Neural progenitor cell (in vitro differentiated cells): ENCODE measurements around the gene EFCAB8. TPM values are rescaled to one million over a fixed set of nuclear protein-coding genes. Genes with fewer than 3 reads are reported as not detected.

Experiments used
- DNase-seq: peaks from one replicate; pipeline ENCODE4 v3.0.0-alpha.2; 2016; ENCODE audit warnings: low spot score
- H2AFZ ChIP-seq: fragments of 200-600 bp; sonication (generic); replicated peaks from 2 replicates; pipeline ENCODE4 v1.6.1; 2016; ENCODE audit warnings: antibody characterized with exemption
- H3F3A ChIP-seq: fragments of 200-600 bp; sonication (generic); 2 replicates; pipeline ENCODE4 v1.6.1; 2016; ENCODE audit warnings: antibody characterized with exemption, low read depth
- H3K27ac ChIP-seq: fragments of 200-600 bp; sonication (generic); 2 replicates; pipeline ENCODE4 v1.5.1; 2016; ENCODE audit warnings: mild to moderate bottlenecking
- H3K27me3 ChIP-seq: fragments of 200-600 bp; sonication (generic); 2 replicates; pipeline ENCODE4 v1.6.1; 2016; ENCODE audit warnings: mild to moderate bottlenecking, moderate library complexity
- H3K36me3 ChIP-seq: fragments of 200-600 bp; sonication (generic); 2 replicates; pipeline ENCODE4 v1.5.1; 2016
- H3K4me1 ChIP-seq: fragments of 200-600 bp; sonication (generic); 2 replicates; pipeline ENCODE4 v1.6.1; 2016; ENCODE audit warnings: mixed run types
- H3K4me2 ChIP-seq: fragments of 200-600 bp; sonication (generic); 2 replicates; pipeline ENCODE4 v1.6.1; 2016
- H3K4me3 ChIP-seq: fragments of 200-600 bp; sonication (generic); 2 replicates; pipeline ENCODE4 v1.5.1; 2016
- H3K79me2 ChIP-seq: fragments of 200-600 bp; sonication (generic); 2 replicates; pipeline ENCODE4 v1.6.1; 2016; ENCODE audit warnings: low read depth
- H3K9ac ChIP-seq: fragments of 200-600 bp; sonication (generic); 2 replicates; pipeline ENCODE4 v1.6.1; 2016
- H3K9me3 ChIP-seq: fragments of 200-600 bp; sonication (generic); 2 replicates; pipeline ENCODE4 v1.5.1; 2016; ENCODE audit warnings: low read depth
- H4K20me1 ChIP-seq: fragments of 200-600 bp; sonication (generic); 2 replicates; pipeline ENCODE4 v1.6.1; 2016; ENCODE audit warnings: low read depth
- H3K27ac Mint-ChIP-seq: 3 replicates; pipeline ENCODE4 v1.8.0; 2021; ENCODE audit warnings: mixed read lengths
- H3K27me3 Mint-ChIP-seq: 2 replicates; pipeline ENCODE4 v1.8.0; 2022; ENCODE audit warnings: low read depth, mild to moderate bottlenecking, inconsistent platforms, moderate library complexity, mixed read lengths; ENCODE audit not compliant: insufficient read depth
- H3K36me3 Mint-ChIP-seq: 3 replicates; pipeline ENCODE4 v1.8.0; 2021; ENCODE audit warnings: mixed read lengths
- H3K4me1 Mint-ChIP-seq: 3 replicates; pipeline ENCODE4 v1.8.0; 2021; ENCODE audit warnings: mixed read lengths
- H3K4me3 Mint-ChIP-seq: 3 replicates; pipeline ENCODE4 v1.8.0; 2021; ENCODE audit warnings: mild to moderate bottlenecking, moderate library complexity, mixed read lengths
- H3K9me3 Mint-ChIP-seq: 3 replicates; pipeline ENCODE4 v1.8.0; 2020; ENCODE audit warnings: mixed read lengths
- CTCF ChIP-seq: fragments of 200-600 bp; sonication (generic); IDR thresholded peaks from 2 replicates; pipeline ENCODE4 v1.5.1; 2017; ENCODE audit warnings: antibody characterized with exemption, mild to moderate bottlenecking
- EZH2 ChIP-seq: fragments of 200-600 bp; sonication (generic); IDR thresholded peaks from 2 replicates; pipeline ENCODE4 v1.6.1; 2017; ENCODE audit warnings: antibody characterized with exemption, mild to moderate bottlenecking, moderate library complexity
- EZH2phosphoT487 ChIP-seq: fragments of 200-600 bp; sonication (generic); IDR thresholded peaks from 2 replicates; pipeline ENCODE4 v1.6.1; 2017; ENCODE audit warnings: antibody characterized with exemption
- total RNA-seq: library from RNA; depleted of rRNA; stranded (reverse); fragments of >200 nt; gene quantifications from 2 replicates; pipeline ENCODE4 v1.2.3, GENCODE V29; 2015; ENCODE audit warnings: low replicate concordance

EFCAB8 gene
- total RNA-seq, 1 donor from 2014 or later: not detected

DNA sequence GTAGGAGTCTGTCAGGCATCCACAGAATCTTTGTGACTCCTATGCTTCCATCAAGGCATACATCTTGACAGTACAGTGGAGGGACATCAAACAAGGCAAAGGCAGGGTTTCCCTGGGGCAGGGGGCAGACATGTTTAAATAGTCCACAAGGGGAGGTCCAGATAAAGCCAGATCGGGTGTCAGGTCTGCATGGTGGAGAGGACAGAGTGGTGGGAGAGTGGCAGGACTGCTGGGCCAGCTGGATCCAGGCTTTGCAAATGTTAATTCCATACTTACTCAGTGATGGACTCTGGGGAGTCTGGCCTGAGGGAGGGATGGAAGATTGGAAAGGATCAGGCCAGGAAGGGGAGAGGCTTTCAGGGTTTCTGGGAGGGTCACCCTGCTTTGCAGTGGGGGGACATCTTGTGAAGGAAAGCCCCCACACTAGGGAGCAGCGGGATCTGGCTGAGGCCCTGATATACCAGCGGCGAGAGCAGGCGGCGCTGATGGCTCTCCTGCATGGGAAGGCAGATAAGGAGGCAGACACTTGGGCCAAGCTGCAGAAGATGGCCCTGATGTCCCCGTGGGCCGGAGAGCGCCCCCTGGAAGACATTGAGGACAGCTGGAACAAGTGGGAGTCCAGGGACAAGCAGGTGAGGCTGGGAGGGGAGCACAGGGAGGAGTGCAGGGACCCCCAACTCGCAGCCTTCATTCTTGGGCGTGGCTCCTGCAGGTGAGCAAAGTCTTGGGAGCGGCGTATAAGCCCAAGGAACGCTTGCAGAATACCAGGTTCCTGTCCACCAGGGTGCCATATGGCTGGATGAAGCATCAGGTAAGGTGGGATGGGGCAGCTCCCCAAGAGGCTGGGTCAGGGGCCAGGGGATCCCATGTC lies 100.9 kb downstream of the EFCAB8 start:
- Histone ChIP-seq H3F3A (no peaks in the 10 kb centered on the region), H3K4me2 (no peak overlapping the region), H3K9me3 (peaks cover 11% of the 10 kb centered on the region), H3K79me2 (no peaks in the 10 kb centered on the region), H3K4me1 (no peaks in the 10 kb centered on the region), H2AFZ (no peak overlapping the region), H3K4me3 (no peak overlapping the region), H3K36me3 (no peaks in the 10 kb centered on the region), H4K20me1 (no peaks in the 10 kb centered on the region), H3K9ac (no peak overlapping the region), H3K27ac (no peak overlapping the region), H3K27me3 (peaks cover 20% of the 10 kb centered on the region)
- Mint-ChIP-seq H3K36me3 (no peaks in the 10 kb centered on the region), H3K4me1 (no peaks in the 10 kb centered on the region), H3K9me3 (peaks cover 13% of the 10 kb centered on the region), H3K4me3 (no peak overlapping the region), H3K27ac (peak overlapping the region; percentile 9), H3K27me3 (peaks cover 13% of the 10 kb centered on the region)
- no peak for TF ChIP-seq EZH2
- TF ChIP-seq EZH2phosphoT487: no peak
- TF ChIP-seq CTCF: no peak
- no peak for DNase-seq

GRCh38 chr20:32960222-32960518 lies 101.4 kb downstream of the EFCAB8 start:
- no peak for DNase-seq
- Histone ChIP-seq H3K36me3 (no peaks in the 10 kb centered on the region), H3K4me2 (no peak overlapping the region), H3K4me3 (no peak overlapping the region), H3K4me1 (no peaks in the 10 kb centered on the region), H3K27me3 (peaks cover 14% of the 10 kb centered on the region), H2AFZ (no peak overlapping the region), H3K9ac (no peak overlapping the region), H3F3A (no peaks in the 10 kb centered on the region), H3K27ac (no peak overlapping the region), H3K79me2 (no peaks in the 10 kb centered on the region), H3K9me3 (peaks cover 11% of the 10 kb centered on the region), H4K20me1 (no peaks in the 10 kb centered on the region)
- Mint-ChIP-seq H3K4me3 (no peak overlapping the region), H3K9me3 (peaks cover 9% of the 10 kb centered on the region), H3K27me3 (peaks cover 13% of the 10 kb centered on the region), H3K4me1 (no peaks in the 10 kb centered on the region), H3K36me3 (no peaks in the 10 kb centered on the region), H3K27ac (no peak overlapping the region)
- TF ChIP-seq CTCF (no peak), EZH2 (no peak), EZH2phosphoT487 (no peak)

- Histone ChIP-seq H2AFZ (no peak overlapping the region), H3F3A (no peaks in the 10 kb centered on the region), H3K9me3 (peaks cover 6% of the 10 kb centered on the region), H3K4me1 (no peaks in the 10 kb centered on the region), H3K79me2 (no peaks in the 10 kb centered on the region), H3K36me3 (no peaks in the 10 kb centered on the region), H3K4me2 (no peak overlapping the region), H4K20me1 (no peaks in the 10 kb centered on the region), H3K27ac (no peak overlapping the region), H3K4me3 (no peak overlapping the region), H3K27me3 (peaks cover 5% of the 10 kb centered on the region), H3K9ac (no peak overlapping the region)
- Mint-ChIP-seq H3K27me3 (peaks cover 13% of the 10 kb centered on the region), H3K27ac (peak overlapping the region; percentile 78), H3K4me1 (no peaks in the 10 kb centered on the region), H3K36me3 (no peaks in the 10 kb centered on the region), H3K4me3 (peak overlapping the region; percentile 43), H3K9me3 (peaks cover 9% of the 10 kb centered on the region)
- TF ChIP-seq EZH2: no peak
- DNase-seq: no peak
These were observed 102.4 kb downstream of the EFCAB8 start for GRCh38 chr20:32960849-32961731.
